PC-9 (cell line): ENCODE measurements around the gene RELA. TPM values are rescaled to one million over a fixed set of nuclear protein-coding genes. Genes with fewer than 3 reads are reported as not detected.
A peak's percentile ranks its signal among the peaks of the same experiment; 100 is the strongest.

Source experiments
- BruUV-seq: library from RNA; stranded (reverse); fragments of 400-500 nt; replicated peaks from 2 replicates; lab custom pipeline; 2021; lab: Mats Ljungman, UMichigan
- CTCF ChIA-PET: fragments of 300-600 bp; sonication (Branson Sonifier 250); formaldehyde crosslinking; loops from one replicate; lab custom pipeline; 2022; ENCODE audit warnings: antibody characterized with exemption; lab: Charles Lee
- POLR2A ChIA-PET: fragments of 300-600 bp; sonication (Branson Sonifier 250); formaldehyde crosslinking; loops from one replicate; lab custom pipeline; 2022; ENCODE audit warnings: antibody characterized with exemption; ENCODE audit not compliant: unreplicated experiment; lab: Charles Lee
- DNase-seq, 2 experiments: peaks; one replicate each; pipeline versions ENCODE4 v3.0.0 to v3.0.0-alpha.2; 2015 to 2022; ENCODE audit warnings: mixed read lengths in 1 of 2
- H2AFZ ChIP-seq: fragments of 200-600 bp; sonication (generic); 2 replicates; pipeline ENCODE4 v1.8.1; 2017; ENCODE audit warnings: antibody characterized with exemption
- H3F3A ChIP-seq: fragments of 200-600 bp; sonication (generic); 2 replicates; pipeline ENCODE4 v1.8.1; 2017; ENCODE audit warnings: antibody characterized with exemption, mild to moderate bottlenecking, low read depth; ENCODE audit not compliant: insufficient read depth
- H3K27ac ChIP-seq: fragments of 200-600 bp; sonication (generic); 2 replicates; pipeline ENCODE4 v1.6.1; 2016; ENCODE audit warnings: mixed run types
- H3K27me3 ChIP-seq: fragments of 200-600 bp; sonication (generic); 2 replicates; pipeline ENCODE4 v1.6.1; 2016; ENCODE audit warnings: low read depth, mixed run types; ENCODE audit not compliant: insufficient read depth
- H3K36me3 ChIP-seq: fragments of 200-600 bp; sonication (generic); 2 replicates; pipeline ENCODE4 v1.6.1; 2016; ENCODE audit warnings: low read depth, mixed run types
- H3K4me1 ChIP-seq: fragments of 200-600 bp; sonication (generic); replicated peaks from 2 replicates; pipeline ENCODE4 v1.6.1; 2016; ENCODE audit warnings: mixed run types; ENCODE audit not compliant: insufficient read depth
- H3K4me2 ChIP-seq: fragments of 200-600 bp; sonication (generic); 2 replicates; pipeline ENCODE4 v1.6.1; 2017; ENCODE audit warnings: mixed run types
- H3K4me3 ChIP-seq: fragments of 200-600 bp; sonication (generic); 2 replicates; pipeline ENCODE4 v1.6.1; 2016; ENCODE audit warnings: mixed run types
- H3K79me2 ChIP-seq: fragments of 200-600 bp; sonication (generic); 2 replicates; pipeline ENCODE4 v1.6.1; 2017; ENCODE audit warnings: low read depth, mixed run types
- H3K9me2 ChIP-seq: fragments of 200-600 bp; sonication (generic); 2 replicates; pipeline ENCODE4 v1.8.1; 2017; ENCODE audit warnings: mild to moderate bottlenecking; ENCODE audit not compliant: insufficient read depth
- H3K9me3 ChIP-seq: fragments of 200-600 bp; sonication (generic); 2 replicates; pipeline ENCODE4 v1.8.1; 2016; ENCODE audit warnings: low read depth; ENCODE audit not compliant: insufficient read depth
- H4K20me1 ChIP-seq: fragments of 200-600 bp; sonication (generic); 2 replicates; pipeline ENCODE4 v1.8.1; 2017; ENCODE audit not compliant: insufficient read depth
- CTCF ChIP-seq: fragments of 200-600 bp; sonication (generic); conservative IDR thresholded peaks from 2 replicates; pipeline ENCODE4 v1.6.1; 2017; ENCODE audit warnings: mixed run types, antibody characterized with exemption, mild to moderate bottlenecking, moderate library complexity
- EZH2 ChIP-seq: fragments of 200-600 bp; sonication (generic); IDR thresholded peaks from 2 replicates; pipeline ENCODE4 v1.8.0; 2017; ENCODE audit warnings: antibody characterized with exemption, low read depth
- intact Hi-C: fragments of 100-400 bp; cut with micrococcal nuclease; formaldehyde crosslinking; loops from one replicate; pipeline ENCODE4 v1.10.0; 2022; ENCODE audit not compliant: unreplicated experiment
- total RNA-seq: library from RNA; stranded (reverse); gene quantifications from 2 replicates; pipeline ENCODE4 v1.2.3, GENCODE V29; 2021

The RELA gene
- total RNA-seq, 1 experiment from 2014 or later: 86.8 TPM

- POLR2A ChIA-PET: no interaction called here
- Histone ChIP-seq H3K27ac (no peak overlapping the region), H3K4me2 (no peak overlapping the region)
Observed at GRCh38 chr11:65646958-65647701, 15.6 kb downstream of the RELA start.

GRCh38 chr11:65646288-65646957, 16.3 kb downstream of the RELA start:
- BruUV-seq: no TSS peak
- TF ChIP-seq EZH2 (no peak), CTCF (no peak)
- no peaks in the 10 kb centered on the region for H4K20me1 ChIP-seq
- no peak overlapping the region for H3K4me3 ChIP-seq
- no peaks in the 10 kb centered on the region for H3K27me3 ChIP-seq
- H3K79me2 ChIP-seq: no peaks in the 10 kb centered on the region
- no peak for DNase-seq
- intact Hi-C loops: no loop called here
- POLR2A ChIA-PET: no interaction called here
- CTCF ChIA-PET: no interaction called here
- H3K4me1 ChIP-seq: peaks cover 13% of the 10 kb centered on the region
- H3K9me3 ChIP-seq: no peaks in the 10 kb centered on the region
- H3F3A ChIP-seq: peaks cover 28% of the 10 kb centered on the region
- H3K4me2 ChIP-seq: no peak overlapping the region
- no peak overlapping the region for H2AFZ ChIP-seq
- no peaks in the 10 kb centered on the region for H3K9me2 ChIP-seq
- no peaks in the 10 kb centered on the region for H3K36me3 ChIP-seq
- H3K27ac ChIP-seq: no peak overlapping the region

More at GRCh38 chr11:65646958-65647701, 15.6 kb downstream of the RELA start:
- Histone ChIP-seq H3K4me3 (no peak overlapping the region), H3K4me1 (peaks cover 20% of the 10 kb centered on the region), H3K9me3 (no peaks in the 10 kb centered on the region), H3F3A (peaks cover 35% of the 10 kb centered on the region), H4K20me1 (no peaks in the 10 kb centered on the region), H3K9me2 (no peaks in the 10 kb centered on the region), H3K36me3 (no peaks in the 10 kb centered on the region), H2AFZ (no peak overlapping the region), H3K27me3 (no peaks in the 10 kb centered on the region), H3K79me2 (no peaks in the 10 kb centered on the region)
- CTCF ChIA-PET: no interaction called here
- intact Hi-C loops: no loop called here
- BruUV-seq: no TSS peak
- TF ChIP-seq CTCF (no peak), EZH2 (no peak)
- DNase-seq: no peak

- no peaks in the 10 kb centered on the region for H4K20me1 ChIP-seq
- peaks cover 20% of the 10 kb centered on the region for H3F3A ChIP-seq
- no peak overlapping the region for H3K27ac ChIP-seq
- H3K9me2 ChIP-seq: no peaks in the 10 kb centered on the region
- peaks cover 6% of the 10 kb centered on the region for H3K4me1 ChIP-seq
- no peak for TF ChIP-seq EZH2
- TF ChIP-seq CTCF: no peak
- BruUV-seq: no TSS peak
- H3K79me2 ChIP-seq: no peaks in the 10 kb centered on the region
- no peak overlapping the region for H3K4me2 ChIP-seq
- H3K27me3 ChIP-seq: no peaks in the 10 kb centered on the region
- H2AFZ ChIP-seq: no peak overlapping the region
- no peaks in the 10 kb centered on the region for H3K9me3 ChIP-seq
- CTCF ChIA-PET: no interaction called here
- POLR2A ChIA-PET: no interaction called here
- DNase-seq: peak in 1 of 2 experiments; percentile 34
- H3K36me3 ChIP-seq: no peaks in the 10 kb centered on the region
- no peak overlapping the region for H3K4me3 ChIP-seq
- intact Hi-C loops: no loop called here
Observed at GRCh38 chr11:65645710-65646109, 17.0 kb downstream of the RELA start.
